HCT116 (cell line): ENCODE measurements around the gene SYDE2. TPM values are rescaled to one million over a fixed set of nuclear protein-coding genes. Genes with fewer than 3 reads are reported as not detected.
"Not testable (repeated sequence)": the region's sequence is repeated elsewhere in the genome, so short reads cannot be mapped to it uniquely, and the experiment has no call there.

ENCODE experiments used
- ATAC-seq: fragments of 200-7000 bp; cut with Tn5 transposase; 2 replicates; pipeline ENCODE4 v1.9.1; 2020; ENCODE audit warnings: mild to moderate bottlenecking, moderate library complexity
- BruUV-seq: library from RNA; stranded (reverse); fragments of 400-500 nt; replicated peaks from 2 replicates; lab custom pipeline; 2021; lab: Mats Ljungman, UMichigan
- CTCF ChIA-PET: fragments of 300-600 bp; sonication (Branson Sonifier 250); formaldehyde crosslinking; loops from one replicate; lab custom pipeline; 2021; ENCODE audit warnings: antibody characterized with exemption; lab: Charles Lee
- POLR2A ChIA-PET: fragments of 300-600, 350-600 bp; sonication (Branson Sonifier 250); formaldehyde crosslinking; loops from one replicate; lab custom pipeline; 2021; ENCODE audit warnings: antibody characterized with exemption; lab: Charles Lee
- RAD21 ChIA-PET, 2 experiments: fragments of 300-600 bp; sonication (Branson Sonifier 250); formaldehyde crosslinking; loops; one replicate each; lab custom pipeline; 2023; ENCODE audit warnings: low total read pairs in 2 of 2; ENCODE audit not compliant: uncharacterized antibody in 2 of 2, unreplicated experiment in 2 of 2, low non-redundant PET in 1 of 2; lab: Charles Lee
- DNase-seq: peaks from one replicate; pipeline ENCODE4 v3.0.0-alpha.2; 2010; ENCODE audit warnings: low read depth, low spot score
- H2AFZ ChIP-seq: fragments of 200-600 bp; shearing (Covaris generic), sonication (generic); 2 replicates; pipeline ENCODE4 v1.6.1; 2017; ENCODE audit warnings: low read depth, mixed run types, mixed read lengths, antibody characterized with exemption, low read length; ENCODE audit not compliant: poor library complexity, severe bottlenecking
- H3K27ac ChIP-seq: 2 replicates; pipeline ENCODE4 v1.5.1; 2012; ENCODE audit warnings: low read depth, low read length
- H3K27me3 ChIP-seq: fragments of 200-600 bp; sonication (generic); 2 replicates; pipeline ENCODE4 v1.6.1; 2016; ENCODE audit warnings: mixed run types, low read length, mixed read lengths; ENCODE audit not compliant: insufficient read depth
- H3K36me3 ChIP-seq, 2 experiments: fragments of 200-500 bp in 1 of 2; fragments of 200-600 bp in 1 of 2; sonication (Bioruptor generic) in 1 of 2; sonication (generic) in 1 of 2; 2 replicates each; pipeline versions ENCODE4 v1.5.1 to v1.6.1; 2014 to 2016; ENCODE audit warnings: low read length in 2 of 2, inconsistent platforms in 1 of 2, mixed read lengths in 1 of 2, mixed run types in 1 of 2; ENCODE audit not compliant: insufficient read depth in 2 of 2, control insufficient read depth in 1 of 2
- H3K4me1 ChIP-seq, 2 experiments: fragments of 200-600 bp in 1 of 2; sonication (generic) in 1 of 2; 2 replicates each; pipeline versions ENCODE4 v1.5.1 to v1.6.1; 2012 to 2017; ENCODE audit warnings: low read length in 2 of 2, inconsistent platforms in 1 of 2, mild to moderate bottlenecking in 1 of 2, mixed read lengths in 1 of 2, mixed run types in 1 of 2, moderate library complexity in 1 of 2; ENCODE audit not compliant: insufficient read depth in 2 of 2, control insufficient read depth in 1 of 2
- H3K4me2 ChIP-seq: fragments of 200-600 bp; sonication (generic); 2 replicates; pipeline ENCODE4 v1.6.1; 2017; ENCODE audit warnings: mixed run types, low read length, mixed read lengths
- H3K4me3 ChIP-seq, 2 experiments: fragments of 200-600 bp in 1 of 2; sonication (generic) in 1 of 2; replicated peaks in 1 of 2; 2 replicates each; pipeline ENCODE4 v1.5.1; 2011 to 2016; ENCODE audit warnings: low read length in 2 of 2, control low read depth in 1 of 2, low read depth in 1 of 2, mild to moderate bottlenecking in 1 of 2, mixed read lengths in 1 of 2, mixed run types in 1 of 2
- H3K79me2 ChIP-seq: fragments of 200-600 bp; sonication (generic); 2 replicates; pipeline ENCODE4 v1.6.1; 2017; ENCODE audit warnings: mild to moderate bottlenecking, mixed run types, low read length, moderate library complexity, mixed read lengths; ENCODE audit not compliant: insufficient read depth
- H3K9ac ChIP-seq: fragments of 200-600 bp; sonication (generic); 2 replicates; pipeline ENCODE4 v1.6.1; 2016; ENCODE audit warnings: low read length, mixed read lengths
- H3K9me2 ChIP-seq: fragments of 200-600 bp; sonication (generic), shearing (Covaris generic); 2 replicates; pipeline ENCODE4 v1.6.1; 2017; ENCODE audit warnings: mixed run types, mild to moderate bottlenecking, moderate library complexity; ENCODE audit not compliant: insufficient read depth
- H3K9me3 ChIP-seq, 2 experiments: fragments of 200-500 bp in 1 of 2; fragments of 200-600 bp in 1 of 2; sonication (Bioruptor generic) in 1 of 2; sonication (generic) in 1 of 2; 2 replicates each; pipeline ENCODE4 v1.6.1; 2014 to 2017; ENCODE audit warnings: low read length in 2 of 2, mixed read lengths in 2 of 2, inconsistent platforms in 1 of 2, low read depth in 1 of 2, mild to moderate bottlenecking in 1 of 2, mixed run types in 1 of 2, moderate library complexity in 1 of 2; ENCODE audit not compliant: control insufficient read depth in 1 of 2, insufficient read depth in 1 of 2
- H4K20me1 ChIP-seq: fragments of 200-600 bp; sonication (generic), shearing (Covaris generic); 2 replicates; pipeline ENCODE4 v1.6.1; 2017; ENCODE audit warnings: mixed run types, mild to moderate bottlenecking, moderate library complexity; ENCODE audit not compliant: insufficient read depth
- CEBPB ChIP-seq: IDR thresholded peaks from 2 replicates; pipeline ENCODE4 v1.6.1; 2012; ENCODE audit warnings: low read depth
- ELF1 ChIP-seq: IDR thresholded peaks from 2 replicates; pipeline ENCODE4 v1.6.1; 2012; ENCODE audit warnings: low read depth, borderline replicate concordance
- FOSL1 ChIP-seq: IDR thresholded peaks from 2 replicates; pipeline ENCODE4 v1.6.1; 2012; ENCODE audit warnings: low read depth
- JUND ChIP-seq: IDR thresholded peaks from 2 replicates; pipeline ENCODE4 v1.6.1; 2012
- POLR2AphosphoS5 ChIP-seq: IDR thresholded peaks from 2 replicates; pipeline ENCODE4 v1.6.1; 2011; ENCODE audit warnings: mild to moderate bottlenecking, low read depth, low read length, moderate library complexity
- ZFX ChIP-seq: fragments of 450-650 bp; IDR thresholded peaks from 2 replicates; pipeline ENCODE4 v1.6.1; 2017
- intact Hi-C: fragments of 100-400 bp; cut with micrococcal nuclease; formaldehyde crosslinking; loops from 2 replicates; pipeline ENCODE4 v1.10.0; 2022
- total RNA-seq: library from RNA; stranded (reverse); gene quantifications from one replicate; pipeline ENCODE4 v1.2.1, GENCODE V29; 2021; ENCODE audit not compliant: unreplicated experiment
- TF ChIP-seq, protein P1 (sequence below): IDR thresholded peaks from 2 replicates; pipeline ENCODE4 v1.6.1; 2012
- TF ChIP-seq, protein P2 (sequence below): IDR thresholded peaks from 2 replicates; pipeline ENCODE4 v1.6.1; 2011; ENCODE audit warnings: mild to moderate bottlenecking, low read length, moderate library complexity; ENCODE audit not compliant: insufficient replicate concordance; ENCODE audit errors: extremely low read depth

The SYDE2 gene
- total RNA-seq, 1 experiment from 2014 or later = 5.3 TPM

DNA sequence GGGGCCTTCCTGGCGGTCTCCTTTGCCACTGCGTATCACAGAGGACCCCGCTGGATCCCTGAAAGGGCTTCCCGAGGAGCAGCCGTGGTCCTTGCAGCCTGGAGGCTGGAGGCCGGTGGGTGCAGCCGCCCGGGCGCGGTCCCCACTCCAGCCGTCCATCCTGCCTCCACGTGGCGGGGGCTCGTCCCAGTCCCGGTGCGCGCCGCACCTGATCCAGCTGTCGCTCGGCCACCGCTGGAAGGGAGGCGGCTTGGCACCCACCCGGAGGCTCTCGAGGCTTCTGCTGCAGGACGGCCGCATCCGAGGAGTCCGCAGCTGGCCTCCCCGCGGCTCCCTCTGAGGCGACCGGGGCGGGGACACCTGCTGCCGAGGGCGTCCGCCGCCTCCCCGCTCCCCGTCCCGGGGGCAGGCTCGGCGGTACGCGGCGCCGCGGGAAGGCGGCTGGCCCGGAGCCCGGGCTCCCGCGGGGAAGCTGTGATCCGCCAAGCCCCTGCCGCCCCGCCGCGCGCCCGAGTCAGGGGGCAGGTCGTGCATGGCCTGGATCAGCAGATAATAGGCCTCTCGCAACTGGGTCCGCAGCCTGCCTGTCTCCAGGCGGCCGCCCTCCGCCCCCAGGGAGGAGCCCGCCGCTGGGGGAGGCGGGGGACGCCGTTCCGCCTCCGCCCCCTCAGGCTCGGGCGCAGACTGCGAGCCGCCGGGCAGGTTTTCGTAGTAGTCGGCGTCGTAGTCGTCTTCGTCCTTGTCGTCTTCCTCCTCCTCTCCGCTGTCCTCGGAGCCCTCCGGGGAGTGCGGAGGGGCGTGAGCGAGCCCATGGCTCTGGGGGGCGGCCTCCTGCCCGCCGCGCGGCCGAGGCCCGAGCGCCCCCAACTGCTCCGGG, at the start of gene SYDE2 (continued):
- TF ChIP-seq ELF1 (no peak), POLR2AphosphoS5 (peak; percentile 78), JUND (no peak), ZFX (peak; percentile 64), FOSL1 (no peak), CEBPB (no peak)

GRCh38 chr1:85249042-85249441, 48.2 kb upstream of the SYDE2 start:
- H3K9me2 ChIP-seq, H3K27me3 ChIP-seq, DNase-seq, POLR2A ChIA-PET, H3K9me3 ChIP-seq, H3K4me2 ChIP-seq, H2AFZ ChIP-seq, H3K9ac ChIP-seq, H3K4me1 ChIP-seq, H3K27ac ChIP-seq, intact Hi-C loops, ATAC-seq, H4K20me1 ChIP-seq, H3K4me3 ChIP-seq, BruUV-seq: not testable (repeated sequence)
- ChIA-PET RAD21 (interaction anchor here in 1 of 2 experiments (0.6 kb wide), 1 partner anchor 23 kb away, joined by 3 read pairs; no protein-coding TSS in a partner anchor), CTCF (interaction anchor here (1.4 to 3.1 kb wide), 4 partner anchors 10 to 304 kb away, joined by 4 to 12 read pairs (median 8); partner anchors contain the start of gene C1orf52)
- H3K36me3 ChIP-seq = peaks cover 10 to 12% of the 10 kb centered on the region in 2 experiments
- H3K79me2 ChIP-seq = peaks cover 17% of the 10 kb centered on the region

- H3K4me2 ChIP-seq = no peak overlapping the region
- H3K4me3 ChIP-seq = no peak overlapping the region
- peaks cover 4 to 10% of the 10 kb centered on the region in 2 experiments; a peak in 3 of 4 replicates for H3K4me1 ChIP-seq
- no peak overlapping the region for H3K27ac ChIP-seq
- CTCF ChIA-PET = interaction anchor here (2.5 to 3.1 kb wide), 2 partner anchors 301 kb away, joined by 8 to 11 read pairs; no protein-coding TSS in a partner anchor
- no peaks in the 10 kb centered on the region for H3K36me3 ChIP-seq
- H3K9me2 ChIP-seq = no peaks in the 10 kb centered on the region
- no peak for DNase-seq
- intact Hi-C loops = no loop called here
- TF ChIP-seq, protein P1, sequence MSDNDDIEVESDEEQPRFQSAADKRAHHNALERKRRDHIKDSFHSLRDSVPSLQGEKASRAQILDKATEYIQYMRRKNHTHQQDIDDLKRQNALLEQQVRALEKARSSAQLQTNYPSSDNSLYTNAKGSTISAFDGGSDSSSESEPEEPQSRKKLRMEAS = no peak
- TF ChIP-seq, protein P2, sequence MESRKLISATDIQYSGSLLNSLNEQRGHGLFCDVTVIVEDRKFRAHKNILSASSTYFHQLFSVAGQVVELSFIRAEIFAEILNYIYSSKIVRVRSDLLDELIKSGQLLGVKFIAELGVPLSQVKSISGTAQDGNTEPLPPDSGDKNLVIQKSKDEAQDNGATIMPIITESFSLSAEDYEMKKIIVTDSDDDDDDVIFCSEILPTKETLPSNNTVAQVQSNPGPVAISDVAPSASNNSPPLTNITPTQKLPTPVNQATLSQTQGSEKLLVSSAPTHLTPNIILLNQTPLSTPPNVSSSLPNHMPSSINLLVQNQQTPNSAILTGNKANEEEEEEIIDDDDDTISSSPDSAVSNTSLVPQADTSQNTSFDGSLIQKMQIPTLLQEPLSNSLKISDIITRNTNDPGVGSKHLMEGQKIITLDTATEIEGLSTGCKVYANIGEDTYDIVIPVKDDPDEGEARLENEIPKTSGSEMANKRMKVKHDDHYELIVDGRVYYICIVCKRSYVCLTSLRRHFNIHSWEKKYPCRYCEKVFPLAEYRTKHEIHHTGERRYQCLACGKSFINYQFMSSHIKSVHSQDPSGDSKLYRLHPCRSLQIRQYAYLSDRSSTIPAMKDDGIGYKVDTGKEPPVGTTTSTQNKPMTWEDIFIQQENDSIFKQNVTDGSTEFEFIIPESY = no peak
- TF ChIP-seq, all 23 proteins: peak for 0
- no peaks in the 10 kb centered on the region for H3K27me3 ChIP-seq
- no peak for ATAC-seq
- BruUV-seq = no TSS peak
- H2AFZ ChIP-seq = no peak overlapping the region
- no peaks in the 10 kb centered on the region for H4K20me1 ChIP-seq
- no peaks in the 10 kb centered on the region for H3K79me2 ChIP-seq
- H3K9me3 ChIP-seq = no peaks in the 10 kb centered on the region
- ChIA-PET RAD21 (no interaction called here), POLR2A (no interaction called here)
- H3K9ac ChIP-seq = no peak overlapping the region
Measured at GRCh38 chr1:85245891-85246290, 45.1 kb upstream of the SYDE2 start.
